ENCODE measurements around the gene SGTA. TPM values are rescaled to one million over a fixed set of nuclear protein-coding genes. Genes with fewer than 3 reads are reported as not detected.
"Not testable (repeated sequence)": the region's sequence is repeated elsewhere in the genome, so short reads cannot be mapped to it uniquely, and the experiment has no call there.

Gene SGTA
- total RNA-seq, 1 donor from 2014 or later: 37.7 TPM

DNA sequence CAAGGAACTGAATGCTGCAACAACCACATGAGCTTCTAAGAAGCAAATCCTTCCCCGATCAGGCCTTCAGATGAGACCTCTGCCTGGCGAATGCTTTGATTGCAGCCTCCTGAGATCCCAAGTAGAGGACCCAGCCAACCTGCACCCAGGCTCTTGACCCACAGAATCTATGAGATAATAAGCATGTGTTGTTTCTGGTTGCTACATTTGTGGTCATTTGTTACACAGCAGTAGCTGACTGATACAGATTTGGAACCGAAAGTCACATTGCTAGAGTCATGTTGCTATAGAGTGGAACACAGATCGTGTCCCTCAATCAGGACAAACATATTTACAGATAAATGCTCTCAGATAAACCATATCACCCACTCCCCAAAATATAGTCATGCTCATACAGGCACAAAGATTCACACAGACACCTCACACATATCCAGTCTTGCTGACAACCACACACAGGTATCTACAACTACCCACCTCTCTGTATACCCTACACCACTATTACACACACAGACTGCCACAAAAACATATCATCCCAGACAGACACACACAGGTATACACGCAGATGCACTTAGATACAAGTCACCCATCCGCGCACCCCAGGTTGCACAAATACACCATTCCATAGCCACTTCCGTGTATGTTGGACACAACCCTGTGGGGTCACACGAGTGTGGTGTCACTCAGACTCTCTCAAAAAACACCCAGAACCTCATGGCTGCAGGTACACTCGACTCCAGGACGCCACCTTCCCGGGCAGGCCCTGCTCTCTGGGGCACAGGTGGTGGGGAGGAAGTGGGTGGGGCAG, 67.4 kb downstream of the SGTA start:
- Mint-ChIP-seq H3K9me3 (ENCODE audit: low read depth) (peaks cover 11% of the 10 kb centered on the region), H3K27ac (ENCODE audit: unreplicated experiment) (no peak overlapping the region), H3K4me1 (ENCODE audit: low read depth) (peaks cover 6% of the 10 kb centered on the region), H3K4me3 (ENCODE audit: unreplicated experiment) (no peak overlapping the region), H3K36me3 (ENCODE audit: low read depth) (peaks cover 9% of the 10 kb centered on the region), H3K27me3 (ENCODE audit: low read depth) (no peaks in the 10 kb centered on the region)
- DNase-seq (ENCODE audit: low spot score): no peak
- TF ChIP-seq, protein P1, sequence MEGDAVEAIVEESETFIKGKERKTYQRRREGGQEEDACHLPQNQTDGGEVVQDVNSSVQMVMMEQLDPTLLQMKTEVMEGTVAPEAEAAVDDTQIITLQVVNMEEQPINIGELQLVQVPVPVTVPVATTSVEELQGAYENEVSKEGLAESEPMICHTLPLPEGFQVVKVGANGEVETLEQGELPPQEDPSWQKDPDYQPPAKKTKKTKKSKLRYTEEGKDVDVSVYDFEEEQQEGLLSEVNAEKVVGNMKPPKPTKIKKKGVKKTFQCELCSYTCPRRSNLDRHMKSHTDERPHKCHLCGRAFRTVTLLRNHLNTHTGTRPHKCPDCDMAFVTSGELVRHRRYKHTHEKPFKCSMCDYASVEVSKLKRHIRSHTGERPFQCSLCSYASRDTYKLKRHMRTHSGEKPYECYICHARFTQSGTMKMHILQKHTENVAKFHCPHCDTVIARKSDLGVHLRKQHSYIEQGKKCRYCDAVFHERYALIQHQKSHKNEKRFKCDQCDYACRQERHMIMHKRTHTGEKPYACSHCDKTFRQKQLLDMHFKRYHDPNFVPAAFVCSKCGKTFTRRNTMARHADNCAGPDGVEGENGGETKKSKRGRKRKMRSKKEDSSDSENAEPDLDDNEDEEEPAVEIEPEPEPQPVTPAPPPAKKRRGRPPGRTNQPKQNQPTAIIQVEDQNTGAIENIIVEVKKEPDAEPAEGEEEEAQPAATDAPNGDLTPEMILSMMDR (IDR thresholded peaks at IDR 0.05): no peak

DNA sequence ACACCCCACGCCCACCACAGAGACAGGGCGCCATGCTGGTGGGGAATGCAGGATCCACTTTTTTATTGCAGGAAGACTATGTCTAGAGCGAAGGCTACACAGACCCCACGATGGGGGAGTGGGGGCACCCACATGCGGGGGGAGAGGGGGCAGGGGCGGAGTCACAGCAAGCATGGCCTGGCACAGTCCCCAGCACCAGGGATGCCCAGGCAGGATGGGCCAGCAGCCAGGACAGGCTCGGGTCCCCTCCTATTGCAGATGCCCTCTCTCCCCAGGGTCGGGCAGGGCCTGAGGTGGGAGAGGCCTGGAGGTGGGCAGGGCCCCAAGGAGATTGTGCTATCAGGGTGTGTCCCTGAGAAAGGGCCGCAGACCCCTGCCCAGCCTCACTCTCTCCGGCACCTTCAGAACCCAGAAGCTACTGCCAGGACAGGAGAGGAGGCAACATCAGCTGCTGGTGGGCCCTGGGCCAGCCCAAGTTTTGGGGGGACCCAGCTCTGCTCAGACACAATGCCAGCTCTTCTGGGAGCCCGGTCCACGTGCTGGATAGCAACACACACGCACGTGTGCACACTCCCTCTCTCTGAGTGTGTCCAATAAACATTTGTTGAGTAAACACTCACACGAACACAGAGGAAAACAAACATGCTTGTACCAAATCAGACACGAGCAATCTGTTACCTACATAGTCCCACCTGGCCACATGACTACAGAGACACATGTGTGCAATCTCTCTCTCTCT, 68.4 kb downstream of the SGTA start:
- no peak overlapping the region for H3K27ac Mint-ChIP-seq (ENCODE audit: unreplicated experiment)
- no peak for DNase-seq (ENCODE audit: low spot score)
- peaks cover 11% of the 10 kb centered on the region for H3K9me3 Mint-ChIP-seq (ENCODE audit: low read depth)
- TF ChIP-seq, protein P1 (IDR thresholded peaks at IDR 0.05): no peak
- H3K36me3 Mint-ChIP-seq (ENCODE audit: low read depth): peaks cover 9% of the 10 kb centered on the region
- no peaks in the 10 kb centered on the region for H3K27me3 Mint-ChIP-seq (ENCODE audit: low read depth)
- peaks cover 1% of the 10 kb centered on the region for H3K4me1 Mint-ChIP-seq (ENCODE audit: low read depth)
- H3K4me3 Mint-ChIP-seq (ENCODE audit: unreplicated experiment): no peak overlapping the region

DNA sequence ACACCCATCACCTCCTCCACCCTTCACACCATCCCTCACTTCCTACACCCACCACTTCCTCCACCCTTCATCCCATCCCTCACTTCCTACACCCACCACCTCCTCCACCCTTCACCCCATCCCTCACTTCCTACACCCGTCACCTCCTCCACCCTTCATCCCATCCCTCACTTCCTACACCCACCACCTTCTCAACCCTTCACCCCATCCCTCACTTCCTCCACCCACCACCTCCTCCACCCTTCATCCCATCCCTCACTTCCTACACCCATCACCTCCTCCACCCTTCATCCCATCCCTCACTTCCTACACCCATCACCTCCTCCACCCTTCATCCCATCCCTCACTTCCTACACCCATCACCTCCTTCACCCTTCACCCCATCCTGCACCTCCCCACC, 69.0 kb downstream of the SGTA start:
- DNase-seq (ENCODE audit: low spot score): not testable (repeated sequence)

DNA sequence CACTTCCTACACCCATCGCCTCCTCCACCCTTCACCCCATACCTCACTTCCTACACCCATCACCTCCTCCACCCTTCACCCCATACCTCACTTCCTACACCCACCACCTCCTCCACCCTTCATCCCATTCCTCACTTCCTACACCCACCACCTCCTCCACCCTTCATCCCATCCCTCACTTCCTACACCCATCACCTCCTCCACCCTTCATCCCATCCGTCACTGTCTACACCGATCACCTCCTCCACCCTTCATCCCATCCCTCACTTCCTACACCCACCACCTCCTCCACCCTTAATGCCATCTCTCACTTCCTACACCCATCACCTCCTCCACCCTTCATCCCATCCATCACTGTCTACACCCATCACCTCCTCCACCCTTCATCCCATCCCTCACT, 69.9 kb downstream of the SGTA start:
- not testable (repeated sequence) for DNase-seq (ENCODE audit: low spot score); H3K27ac Mint-ChIP-seq (ENCODE audit: unreplicated experiment); H3K27me3 Mint-ChIP-seq (ENCODE audit: low read depth); H3K4me1 Mint-ChIP-seq (ENCODE audit: low read depth); H3K36me3 Mint-ChIP-seq (ENCODE audit: low read depth); H3K4me3 Mint-ChIP-seq (ENCODE audit: unreplicated experiment)
- peaks cover 11% of the 10 kb centered on the region for H3K9me3 Mint-ChIP-seq (ENCODE audit: low read depth)

More for the DNA sequence above, 69.0 kb downstream of the SGTA start:
- H3K4me1 Mint-ChIP-seq (ENCODE audit: low read depth); H3K27ac Mint-ChIP-seq (ENCODE audit: unreplicated experiment); H3K27me3 Mint-ChIP-seq (ENCODE audit: low read depth); H3K36me3 Mint-ChIP-seq (ENCODE audit: low read depth); H3K4me3 Mint-ChIP-seq (ENCODE audit: unreplicated experiment): not testable (repeated sequence)
- peaks cover 11% of the 10 kb centered on the region for H3K9me3 Mint-ChIP-seq (ENCODE audit: low read depth)

DNA sequence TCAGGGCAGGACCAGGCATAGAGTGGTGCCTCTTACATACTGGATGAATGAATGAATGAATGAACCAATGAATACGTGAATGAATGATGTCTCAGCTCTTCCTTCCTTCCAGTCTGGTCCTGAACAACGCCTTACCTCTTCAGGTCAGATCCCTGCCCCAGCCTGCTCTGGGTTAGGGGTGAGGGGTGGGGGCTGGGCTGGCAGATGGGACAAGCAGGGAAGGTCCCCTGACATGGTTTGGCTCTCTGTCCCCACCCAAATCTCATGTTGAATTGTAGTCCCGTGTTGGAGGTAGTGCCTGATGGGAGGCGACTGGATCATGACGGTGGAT, 71.2 kb downstream of the SGTA start:
- Mint-ChIP-seq H3K4me1 (ENCODE audit: low read depth) (no peaks in the 10 kb centered on the region), H3K27ac (ENCODE audit: unreplicated experiment) (no peak overlapping the region), H3K36me3 (ENCODE audit: low read depth) (peaks cover 8% of the 10 kb centered on the region), H3K4me3 (ENCODE audit: unreplicated experiment) (no peak overlapping the region), H3K9me3 (ENCODE audit: low read depth) (peaks cover 11% of the 10 kb centered on the region), H3K27me3 (ENCODE audit: low read depth) (no peaks in the 10 kb centered on the region)
- DNase-seq (ENCODE audit: low spot score): no peak
- TF ChIP-seq, protein P1 (IDR thresholded peaks at IDR 0.05): no peak

DNA sequence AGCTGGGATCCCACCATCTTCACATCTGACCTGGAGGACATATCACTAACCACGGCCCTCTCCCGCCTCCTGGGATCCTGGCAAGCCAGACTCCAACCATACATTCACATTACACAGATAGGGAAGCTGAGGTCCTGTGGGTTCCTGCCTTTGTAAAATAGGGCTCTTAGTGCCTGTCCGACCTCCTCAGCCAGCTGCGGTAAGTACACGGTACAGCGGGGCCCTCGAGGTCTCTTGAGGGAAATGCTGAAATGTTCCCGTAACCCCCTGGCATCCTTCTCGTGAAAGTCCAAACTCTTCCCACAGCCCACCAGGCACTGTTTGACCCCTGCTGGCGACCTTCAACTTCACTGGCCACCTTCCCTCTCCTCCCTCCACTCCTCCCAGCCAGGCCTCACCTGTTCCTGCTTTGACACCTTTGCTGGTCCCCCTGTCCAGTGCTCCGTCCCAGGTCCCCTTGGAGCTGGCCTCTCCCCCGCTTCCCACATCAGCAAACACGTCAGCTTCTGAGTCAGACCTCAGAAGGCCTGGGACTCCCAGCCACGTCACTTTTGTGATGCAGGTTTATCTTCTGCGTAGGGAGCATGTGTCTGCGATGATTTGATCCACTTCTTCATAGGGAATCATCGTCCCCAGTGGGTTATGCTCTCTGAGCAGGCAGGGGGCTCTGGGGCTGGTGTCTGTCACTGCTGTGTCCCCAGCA, 71.8 kb downstream of the SGTA start:
- Mint-ChIP-seq H3K4me1 (ENCODE audit: low read depth) (no peaks in the 10 kb centered on the region), H3K27ac (ENCODE audit: unreplicated experiment) (no peak overlapping the region), H3K9me3 (ENCODE audit: low read depth) (peaks cover 11% of the 10 kb centered on the region), H3K4me3 (ENCODE audit: unreplicated experiment) (no peak overlapping the region), H3K36me3 (ENCODE audit: low read depth) (peaks cover 5% of the 10 kb centered on the region), H3K27me3 (ENCODE audit: low read depth) (no peaks in the 10 kb centered on the region)
- TF ChIP-seq, protein P1 (IDR thresholded peaks at IDR 0.05): no peak
- DNase-seq (ENCODE audit: low spot score): no peak
